NCI-H1105 treated with DMSO at 0.1 percent for 48 hours (cell line): ENCODE data around the gene RELA.
"Not testable (repeated sequence)": the region's sequence is repeated elsewhere in the genome, so short reads cannot be mapped to it uniquely, and the experiment has no call there.

Experiments
- DNase-seq: peaks from one replicate; lab custom pipeline; 2025; lab: John Stamatoyannopoulos, UW

Gene RELA

GRCh38 chr11:65662799-65663638, at the start of gene RELA:
Gene RELA, minus strand, starts transcription at chr11:65662916. Its CDS starts 84 bp downstream, at chr11:65662832.
- peak; percentile 80 for DNase-seq

GRCh38 chr11:65711785-65712632, 49.3 kb upstream of the RELA start, which contains the start of gene KAT5:
Gene KAT5, plus strand, starts transcription at chr11:65712252. Its CDS starts 16 bp downstream, at chr11:65712268.
- DNase-seq: peak; percentile 97

GRCh38 chr11:65710421-65710820, 47.7 kb upstream of the RELA start:
- no peak for DNase-seq

GRCh38 chr11:65709661-65710060, 46.9 kb upstream of the RELA start:
- DNase-seq: no peak

DNA sequence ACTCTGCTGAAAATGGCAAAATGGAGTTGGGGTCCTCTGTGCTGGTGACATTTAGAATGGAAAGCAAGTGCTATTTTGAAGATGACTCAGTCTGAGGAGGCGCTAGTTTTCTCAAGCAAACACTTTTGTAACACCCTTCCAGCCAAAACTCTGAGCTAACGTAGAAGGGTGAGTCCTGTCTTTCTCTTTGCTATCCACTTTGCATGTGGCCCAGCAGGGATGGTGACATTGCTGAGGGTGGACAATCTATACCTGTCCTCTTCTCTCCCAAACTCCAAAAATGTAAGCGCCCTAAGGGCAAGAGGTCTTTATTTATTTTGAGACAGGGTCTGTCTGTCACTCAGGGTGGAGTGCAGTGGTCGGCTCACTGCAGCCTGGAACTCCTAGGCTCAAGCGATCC, 45.7 kb upstream of the RELA start:
- DNase-seq: no peak

DNA sequence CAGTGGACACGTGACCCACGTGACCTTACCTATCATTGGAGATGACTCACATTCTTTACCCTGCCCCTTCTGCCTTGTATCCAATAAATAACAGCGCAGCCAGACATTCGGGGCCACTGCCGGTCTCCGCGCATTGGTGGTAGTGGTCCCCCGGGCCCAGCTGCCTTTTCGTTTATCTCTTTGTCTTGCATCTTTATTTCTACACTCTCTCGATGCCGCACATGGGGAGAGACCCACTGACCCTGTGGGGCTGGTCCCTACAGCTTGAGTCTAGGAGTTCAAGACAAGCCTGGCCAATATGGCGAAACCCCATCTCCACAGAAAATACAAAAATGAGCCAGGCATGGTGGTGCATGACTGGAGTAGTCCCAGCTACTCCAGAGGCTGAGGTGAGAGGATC, 44.3 kb upstream of the RELA start:
- not testable (repeated sequence) for DNase-seq

- DNase-seq: peak; percentile 57
These were observed 43.6 kb upstream of the RELA start for GRCh38 chr11:65706303-65706763.

DNA sequence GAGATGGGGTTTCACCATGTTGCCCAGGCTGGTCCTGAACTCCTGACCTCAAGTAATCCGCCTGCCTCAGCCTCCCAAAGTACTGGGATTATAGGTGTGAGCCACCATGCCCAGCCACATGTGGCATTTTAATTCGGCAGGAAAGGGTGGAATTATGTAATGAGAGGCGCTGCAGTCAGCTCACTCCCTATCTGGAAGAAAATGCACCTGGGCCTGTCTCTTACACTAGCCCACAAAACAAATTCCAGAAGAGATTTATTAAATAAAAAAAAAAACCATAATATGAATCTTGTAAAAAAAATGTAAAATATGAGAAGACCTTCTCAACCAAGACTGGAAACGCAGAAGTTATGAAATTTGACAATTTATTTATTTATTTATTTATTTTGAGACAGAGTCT, 41.1 kb upstream of the RELA start:
- DNase-seq: no peak

DNA sequence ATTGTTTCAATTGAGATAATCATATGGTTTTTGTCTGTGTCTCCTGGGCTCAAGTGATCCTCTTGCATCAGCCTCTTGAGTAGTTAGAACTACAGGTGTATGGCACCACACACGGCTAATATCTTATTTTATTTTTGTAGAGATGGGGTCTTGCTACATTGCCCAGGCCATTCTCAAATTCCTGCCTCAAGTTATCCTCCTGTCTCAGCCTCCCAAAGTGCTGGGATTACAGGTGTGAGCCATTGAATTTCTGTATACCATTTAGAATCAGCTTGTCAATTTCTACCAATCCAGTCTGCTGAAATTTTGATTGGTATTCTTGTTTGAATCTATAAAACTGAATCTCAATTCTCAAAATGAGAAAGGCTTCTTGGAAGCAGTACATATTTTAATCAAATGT, 39.0 kb upstream of the RELA start:
- DNase-seq: no peak

- DNase-seq: no peak
These were observed 37.7 kb upstream of the RELA start for GRCh38 chr11:65700399-65700798.

DNA sequence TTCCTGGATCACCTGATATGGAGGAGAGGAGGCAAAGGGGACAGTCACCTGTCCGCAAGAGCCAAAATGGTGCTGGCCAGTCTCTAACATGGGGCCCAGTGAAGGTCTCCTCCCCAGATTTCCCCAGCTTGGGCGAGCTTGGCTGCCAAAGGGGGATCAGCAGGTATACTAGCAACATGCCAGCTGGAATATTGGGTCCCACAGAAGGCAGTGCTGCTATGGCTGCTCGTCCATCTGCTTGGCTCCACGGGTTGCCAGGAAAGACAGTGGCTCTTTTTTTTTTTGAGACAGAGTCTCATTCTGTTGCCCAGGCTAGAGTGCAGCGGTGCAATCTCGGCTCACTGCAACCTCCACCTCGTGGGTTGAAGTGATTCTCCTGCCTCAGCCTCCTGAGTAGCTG, 36.6 kb upstream of the RELA start:
- DNase-seq: no peak

DNA sequence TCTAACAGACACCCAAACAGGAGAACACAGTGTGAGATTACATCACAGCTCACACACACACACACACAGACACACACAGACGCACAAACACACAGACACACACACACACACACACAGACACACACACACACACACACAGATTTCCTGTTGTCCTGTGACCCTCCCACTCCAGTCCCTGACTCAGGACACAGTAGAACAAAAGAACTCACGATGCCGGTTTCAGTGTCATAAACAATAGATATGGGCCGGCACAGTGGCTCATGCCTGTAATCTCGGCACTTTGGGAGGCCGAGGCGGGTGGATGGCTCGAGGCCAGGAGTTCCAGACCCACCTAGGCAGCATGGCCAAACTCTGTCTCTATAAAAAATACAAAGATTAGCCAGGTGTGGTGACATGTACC, 35.5 kb upstream of the RELA start:
- DNase-seq: no peak

DNA sequence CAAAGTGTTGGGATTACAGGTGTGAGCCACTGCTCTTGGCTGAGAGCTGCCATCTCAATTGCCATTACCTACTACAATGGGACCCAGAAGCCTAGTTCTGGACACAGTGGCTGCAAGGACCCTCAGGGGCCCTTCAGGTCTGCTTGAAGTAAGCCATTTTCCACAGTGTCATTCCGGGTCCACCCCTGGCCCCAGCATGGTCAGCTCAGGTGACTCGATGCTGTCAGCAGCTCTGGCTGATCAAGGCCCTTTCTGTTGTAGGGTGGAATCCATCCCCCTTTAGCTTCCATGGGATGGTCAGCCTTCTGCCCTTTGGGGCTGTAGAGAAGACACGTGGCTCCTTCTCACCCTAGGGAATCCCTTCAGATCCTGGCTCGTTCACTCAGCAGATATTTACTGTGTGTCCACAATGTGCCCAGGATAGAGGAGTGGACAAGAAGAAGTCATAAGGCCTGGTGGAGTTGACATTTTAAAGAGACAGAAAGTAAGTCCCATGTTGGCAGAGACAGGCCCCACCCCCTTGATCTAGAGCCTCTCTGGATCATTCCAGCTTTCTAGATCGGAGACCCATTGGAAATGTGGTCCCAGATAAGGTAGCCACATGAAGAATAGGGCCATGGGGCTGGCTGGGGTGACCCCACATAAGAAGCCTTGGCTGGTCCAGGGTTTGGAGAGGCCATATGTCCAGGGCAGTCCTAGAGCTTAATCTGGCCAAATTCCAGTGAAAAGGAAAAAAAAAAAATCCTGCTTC, 34.3 kb upstream of the RELA start:
- DNase-seq: no peak

DNA sequence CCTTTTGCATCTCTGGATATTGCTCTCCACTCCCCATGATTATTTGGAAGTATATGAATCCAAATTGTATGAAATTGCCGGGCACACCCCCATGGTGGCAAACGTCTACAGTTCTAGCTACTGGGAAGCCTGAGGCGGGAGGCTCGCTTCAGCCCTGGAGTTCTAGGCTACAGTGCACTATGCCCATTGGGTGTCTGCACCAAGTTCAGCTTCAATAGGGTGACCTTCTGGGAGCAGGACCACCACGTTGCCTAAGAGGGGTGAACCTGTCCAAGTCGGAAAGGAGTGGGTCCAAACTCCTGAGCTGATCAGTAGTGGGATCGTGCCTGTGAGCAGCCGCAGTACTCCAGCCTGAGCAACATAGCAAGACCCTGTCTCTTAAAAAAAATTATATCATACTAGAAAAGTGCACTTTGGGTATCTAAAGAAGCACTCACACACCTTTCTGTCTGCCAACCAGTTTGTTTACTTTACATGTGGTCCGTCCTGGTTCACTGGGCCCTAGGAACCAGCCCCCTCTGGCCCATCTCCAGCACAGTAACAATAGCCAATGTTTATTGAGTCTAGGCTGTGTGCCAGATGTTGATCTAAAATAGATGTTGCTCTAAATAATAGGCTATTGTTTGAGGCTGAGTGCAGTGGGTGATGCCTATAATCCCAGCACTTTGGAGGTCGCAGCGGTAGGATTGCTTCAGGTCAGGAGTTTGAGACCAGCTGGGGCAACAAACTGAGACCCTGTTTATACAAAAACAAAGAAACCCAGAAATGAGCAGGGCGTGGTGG, 32.9 kb upstream of the RELA start:
- DNase-seq: peak; percentile 96

- no peak for DNase-seq
These were observed 29.7 kb upstream of the RELA start for GRCh38 chr11:65692367-65692766.

DNA sequence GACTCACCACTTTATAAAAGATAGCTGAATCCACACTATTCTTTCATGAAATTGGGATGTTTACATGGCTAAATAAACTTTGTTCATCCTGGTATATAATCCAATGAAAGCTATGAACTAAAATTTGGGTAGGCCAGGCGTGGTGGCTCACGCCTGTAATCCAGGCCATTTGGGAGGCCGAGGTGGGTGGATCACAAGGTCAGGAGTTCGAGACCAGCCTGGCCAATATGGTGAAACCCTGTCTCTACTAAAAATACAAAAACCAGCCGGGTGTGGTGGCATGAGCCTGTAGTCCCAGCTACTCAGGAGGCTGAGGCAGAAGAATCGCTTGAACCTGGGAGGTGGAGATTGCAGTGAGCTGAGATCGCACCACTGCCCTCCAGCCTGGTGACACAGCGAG, 29.1 kb upstream of the RELA start:
- not testable (repeated sequence) for DNase-seq

GRCh38 chr11:65685981-65686380, 23.3 kb upstream of the RELA start:
- no peak for DNase-seq

- DNase-seq: not testable (repeated sequence)
These were observed 20.8 kb upstream of the RELA start for GRCh38 chr11:65683480-65683879.

- no peak for DNase-seq
These were observed 17.6 kb upstream of the RELA start for GRCh38 chr11:65680192-65680743.

DNA sequence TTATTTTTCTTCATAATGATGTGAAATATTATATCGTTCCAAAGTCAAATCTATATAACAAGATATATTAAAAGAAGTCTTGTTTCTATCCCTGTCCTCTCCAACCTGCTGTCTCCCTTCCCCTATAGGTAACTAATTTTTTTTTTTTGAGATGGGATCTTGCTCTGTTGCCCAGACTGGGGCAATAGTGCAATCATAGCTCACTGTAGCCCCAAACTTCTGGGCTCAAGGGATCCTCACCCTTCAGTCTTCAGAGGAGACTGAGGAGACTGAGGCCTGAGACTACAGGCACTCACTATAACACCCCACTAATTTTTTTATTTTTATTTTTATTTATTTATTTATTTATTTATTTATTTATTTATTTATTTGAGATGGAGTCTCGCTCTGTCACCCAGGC, 10.3 kb upstream of the RELA start:
- no peak for DNase-seq
